Activated effector memory CD4-positive, alpha-beta T cell treated with Interleukin-2 at 50 U/mL for 16 hours (primary cell): ENCODE measurements around the gene NEDD4L.
"Not testable (repeated sequence)": the region's sequence is repeated elsewhere in the genome, so short reads cannot be mapped to it uniquely, and the experiment has no call there.

Source experiments
- DNase-seq: peaks from one replicate; pipeline ENCODE4 v3.0.0-alpha.2; 2020

NEDD4L gene

GRCh38 chr18:58275176-58275575 is 231.2 kb downstream of the NEDD4L start:
- DNase-seq: no peak

- DNase-seq: no peak
Observed at GRCh38 chr18:58276789-58277739, 233.0 kb downstream of the NEDD4L start.

DNA sequence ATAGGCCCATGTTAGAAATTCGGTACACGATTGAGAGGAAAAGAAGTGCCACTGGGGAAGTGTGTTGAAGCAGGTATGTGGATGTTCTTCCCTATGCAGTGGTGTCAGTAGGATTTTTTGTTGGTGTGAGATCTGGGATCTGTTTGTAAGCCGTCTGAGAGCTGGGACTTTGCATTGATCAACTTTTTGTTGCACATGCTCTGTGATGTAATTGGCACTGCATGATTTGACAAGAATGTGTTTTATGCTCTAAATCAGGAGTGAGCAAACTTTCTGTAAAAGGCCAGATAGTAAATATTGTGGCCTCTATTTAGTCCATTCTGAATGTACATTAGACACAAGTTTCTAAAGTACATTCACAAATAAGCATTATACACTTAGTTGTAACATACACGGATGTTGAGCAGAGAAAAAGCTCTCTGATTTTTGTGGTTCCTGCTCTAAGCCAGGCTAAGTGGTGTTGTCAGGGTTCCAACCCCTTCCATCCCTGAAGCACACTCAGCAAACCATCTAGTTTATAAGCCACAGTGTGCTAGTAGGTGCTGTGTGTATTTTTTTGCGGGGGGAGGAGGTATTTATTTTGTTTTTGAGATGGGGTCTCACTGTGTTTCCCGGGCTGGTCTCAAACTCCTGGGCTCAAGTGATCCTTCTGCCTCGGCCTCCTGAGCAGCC is 235.6 kb downstream of the NEDD4L start:
- no peak for DNase-seq

- no peak for DNase-seq
Observed at GRCh38 chr18:58280191-58280590, 236.2 kb downstream of the NEDD4L start.

DNA sequence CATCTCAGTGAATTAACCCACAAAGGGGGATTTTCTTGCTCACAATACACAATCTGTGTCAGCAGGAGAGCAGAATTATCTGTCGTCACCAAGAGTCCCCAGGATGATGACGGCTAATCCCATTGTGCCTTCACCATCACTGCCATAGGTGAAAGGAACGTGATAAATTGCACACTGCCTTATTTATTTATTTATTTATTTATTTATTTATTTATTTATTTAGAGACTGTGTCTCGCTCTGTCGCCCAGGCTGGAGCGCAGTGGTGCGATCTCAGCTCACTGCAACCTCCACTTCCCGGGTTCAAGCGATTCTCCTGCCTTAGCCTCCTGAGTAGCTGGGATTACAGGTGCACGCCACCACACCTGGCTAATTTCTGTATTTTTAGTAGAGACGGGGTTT is 238.8 kb downstream of the NEDD4L start:
- not testable (repeated sequence) for DNase-seq

- no peak for DNase-seq
Observed at GRCh38 chr18:58284699-58285448, 240.8 kb downstream of the NEDD4L start.

- DNase-seq: no peak
Observed at GRCh38 chr18:58285449-58286130, 241.6 kb downstream of the NEDD4L start.

DNA sequence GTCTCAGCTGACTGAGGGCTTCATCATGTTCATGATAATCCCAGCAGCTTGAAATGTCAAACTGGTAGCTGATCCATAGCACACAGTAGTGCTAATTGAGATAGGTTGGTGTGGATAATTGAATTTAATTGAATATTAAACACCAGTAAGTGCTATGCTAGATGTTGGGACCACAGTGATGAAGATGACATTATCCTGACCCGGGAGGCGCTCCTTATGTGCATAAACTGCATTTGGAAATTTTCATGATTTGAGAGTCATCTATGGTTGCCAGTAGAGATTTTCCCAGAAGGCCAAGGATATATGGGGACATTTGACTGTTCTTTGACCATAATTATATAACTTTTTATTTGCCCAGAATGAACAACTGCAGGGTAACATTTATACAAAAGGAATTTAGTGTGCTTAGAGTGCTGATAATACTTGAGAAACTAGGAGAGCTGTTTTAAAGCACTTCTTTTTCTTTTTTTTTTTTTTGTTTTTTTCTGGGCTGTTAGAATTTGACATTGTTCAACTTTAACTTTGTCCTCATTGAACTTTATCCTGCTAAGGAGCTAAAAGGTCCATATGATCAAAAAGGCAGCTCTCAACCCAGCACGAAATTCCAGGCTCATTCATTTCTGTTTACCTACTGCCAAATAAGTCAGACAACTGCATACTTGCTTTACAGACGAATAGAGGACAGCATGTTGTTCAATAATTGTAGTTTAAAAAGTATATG is 242.8 kb downstream of the NEDD4L start:
- DNase-seq: no peak

GRCh38 chr18:58287353-58288274 is 243.6 kb downstream of the NEDD4L start:
- no peak for DNase-seq

DNA sequence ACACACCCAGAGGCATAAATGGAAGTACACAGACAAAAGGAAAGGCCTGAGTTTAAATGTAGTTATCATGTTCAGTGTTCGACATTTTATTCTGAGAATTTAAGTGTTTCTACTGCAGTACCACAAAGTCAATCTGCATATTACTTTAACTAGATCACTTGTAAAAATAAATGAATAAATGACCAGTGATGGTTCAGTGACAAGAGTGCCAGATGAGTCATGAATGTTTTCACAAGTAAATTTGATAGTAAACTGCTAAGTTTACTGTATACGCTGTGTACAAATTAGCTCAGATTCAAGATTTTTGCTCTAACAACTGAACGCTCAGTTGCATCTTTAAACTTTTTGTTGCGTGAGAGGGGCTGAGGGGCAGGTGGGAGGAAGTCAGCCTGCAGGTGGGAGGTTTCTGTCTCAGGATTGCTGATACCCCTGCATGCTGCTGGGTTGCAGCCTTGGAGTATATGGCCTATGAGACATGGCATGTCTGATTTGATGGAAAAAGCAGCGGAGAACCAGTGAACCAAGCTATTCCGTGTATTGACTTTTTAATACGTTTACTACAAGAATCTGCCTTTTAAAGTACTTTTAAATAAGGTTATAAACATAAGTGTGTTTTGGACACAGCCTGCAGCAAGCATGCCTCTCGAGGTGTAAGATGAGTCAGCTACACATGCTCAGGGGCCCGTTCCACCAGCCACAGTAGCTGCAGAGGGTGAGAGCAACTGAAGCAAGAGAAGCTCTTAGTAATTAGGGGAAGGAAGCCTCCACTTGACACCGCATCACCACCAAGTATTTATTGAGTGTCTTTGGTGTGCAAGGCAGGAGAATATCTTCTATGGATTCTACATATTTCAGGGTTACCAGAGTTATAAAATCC is 245.1 kb downstream of the NEDD4L start:
- no peak for DNase-seq

GRCh38 chr18:58290116-58290695 is 246.2 kb downstream of the NEDD4L start:
- DNase-seq: no peak

DNA sequence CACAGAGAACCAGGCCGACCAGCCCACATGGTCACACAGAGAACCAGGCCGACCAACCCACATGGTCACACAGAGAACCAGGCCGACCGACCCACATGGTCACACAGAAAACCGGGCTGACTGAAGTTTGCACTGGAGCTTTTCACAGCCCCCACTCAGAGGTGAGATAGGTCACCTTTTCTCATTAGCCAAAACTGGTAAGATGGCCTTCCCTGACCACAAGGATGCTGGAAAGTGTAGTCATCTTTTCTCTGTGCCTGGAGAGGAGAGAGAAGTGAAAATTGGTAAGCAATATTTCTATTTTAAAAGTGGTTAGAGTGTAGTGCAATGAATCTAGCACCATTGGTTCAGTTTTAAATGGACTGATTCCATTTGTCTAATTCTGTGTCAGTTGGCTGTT is 247.1 kb downstream of the NEDD4L start:
- no peak for DNase-seq

DNA sequence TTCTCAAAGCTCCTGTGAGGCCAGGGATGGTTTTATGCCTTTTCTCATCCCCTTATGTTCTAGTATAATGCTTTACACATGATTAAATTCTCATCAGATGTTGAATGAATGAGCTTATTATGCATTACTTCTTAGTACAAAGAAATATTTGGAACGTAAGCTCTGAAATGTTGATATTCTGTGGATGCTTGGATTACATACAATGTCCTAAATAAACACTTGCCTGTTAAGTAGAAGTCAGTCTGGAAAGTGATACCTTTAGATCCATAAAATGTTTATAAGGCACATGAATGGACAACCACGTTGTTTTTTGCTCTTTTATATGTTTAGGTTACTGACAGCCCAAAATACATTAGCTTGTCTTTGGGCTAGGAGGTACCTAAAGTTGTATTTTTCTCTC is 248.6 kb downstream of the NEDD4L start:
- DNase-seq: no peak

- no peak for DNase-seq
Observed at GRCh38 chr18:58297198-58297597, 253.2 kb downstream of the NEDD4L start.

DNA sequence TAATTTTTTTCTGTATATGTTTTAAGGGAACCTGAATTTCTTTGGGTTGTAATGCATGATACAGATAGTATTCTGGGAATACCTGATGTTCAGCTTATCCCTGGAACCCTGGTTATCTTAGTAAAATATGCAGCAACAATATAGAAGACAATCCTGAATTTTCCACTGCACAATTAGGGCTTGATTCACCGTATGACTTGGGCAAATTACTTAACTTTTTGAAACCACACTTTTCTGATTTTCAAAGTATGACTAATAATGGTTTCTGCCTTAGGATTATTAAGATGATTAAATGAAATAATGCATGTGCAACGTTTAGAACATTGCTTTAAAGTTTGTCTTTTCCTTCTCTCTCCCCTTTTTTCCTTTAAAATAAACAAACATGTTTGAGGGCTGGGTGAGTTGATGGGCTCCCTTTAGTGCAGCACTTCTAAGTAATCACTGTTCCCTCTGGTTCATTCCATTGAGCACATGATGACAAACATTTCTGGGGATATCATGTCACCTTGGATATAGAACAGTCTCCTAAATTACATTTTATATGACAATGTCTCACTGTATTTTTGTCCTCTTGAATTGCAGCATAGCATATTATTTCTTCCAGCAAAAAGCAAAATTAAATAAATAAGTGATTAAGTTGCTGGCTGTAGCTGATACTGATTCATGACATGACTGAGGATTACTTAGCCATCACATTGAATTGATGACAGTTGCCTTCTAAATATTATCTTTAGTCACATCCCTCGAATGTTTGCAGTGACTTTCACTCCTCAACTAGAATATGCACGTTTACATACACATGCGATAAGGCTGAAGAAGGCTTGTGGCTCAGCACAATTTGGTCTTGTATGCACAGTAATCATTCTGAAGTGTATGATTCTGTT is 254.5 kb downstream of the NEDD4L start:
- no peak for DNase-seq

GRCh38 chr18:58299135-58299473 is 255.1 kb downstream of the NEDD4L start:
- no peak for DNase-seq

GRCh38 chr18:58299936-58300335 is 255.9 kb downstream of the NEDD4L start:
- no peak for DNase-seq

DNA sequence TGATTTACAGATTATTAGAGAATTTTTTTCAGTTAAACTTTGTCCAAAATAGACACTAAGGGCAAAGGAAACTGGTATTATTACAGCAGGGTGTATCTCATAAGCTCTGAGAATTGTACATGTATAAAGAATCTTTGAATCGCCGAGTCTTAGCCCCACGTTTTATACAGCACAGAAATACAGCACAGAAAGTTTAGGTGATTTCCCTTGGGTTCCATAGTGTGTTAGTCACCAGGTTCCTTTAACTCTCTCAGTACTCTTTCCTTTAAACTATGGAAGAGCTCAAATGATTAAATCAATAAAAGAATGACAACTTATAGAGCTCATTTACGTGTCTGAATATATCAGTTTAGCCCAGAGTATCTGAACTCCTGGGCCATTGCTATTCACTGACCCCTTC is 256.8 kb downstream of the NEDD4L start:
- no peak for DNase-seq

- no peak for DNase-seq
Observed at GRCh38 chr18:58302811-58303210, 258.8 kb downstream of the NEDD4L start.
